GM18511 (cell line): ENCODE measurements around the gene PSEN1.

Experiments used
- ATAC-seq: cut with Tn5 transposase; IDR thresholded peaks from one replicate; pipeline ENCODE4 v1.9.1; 2021; ENCODE audit warnings: mild to moderate bottlenecking, moderate library complexity; ENCODE audit not compliant: unreplicated experiment

Gene PSEN1

DNA sequence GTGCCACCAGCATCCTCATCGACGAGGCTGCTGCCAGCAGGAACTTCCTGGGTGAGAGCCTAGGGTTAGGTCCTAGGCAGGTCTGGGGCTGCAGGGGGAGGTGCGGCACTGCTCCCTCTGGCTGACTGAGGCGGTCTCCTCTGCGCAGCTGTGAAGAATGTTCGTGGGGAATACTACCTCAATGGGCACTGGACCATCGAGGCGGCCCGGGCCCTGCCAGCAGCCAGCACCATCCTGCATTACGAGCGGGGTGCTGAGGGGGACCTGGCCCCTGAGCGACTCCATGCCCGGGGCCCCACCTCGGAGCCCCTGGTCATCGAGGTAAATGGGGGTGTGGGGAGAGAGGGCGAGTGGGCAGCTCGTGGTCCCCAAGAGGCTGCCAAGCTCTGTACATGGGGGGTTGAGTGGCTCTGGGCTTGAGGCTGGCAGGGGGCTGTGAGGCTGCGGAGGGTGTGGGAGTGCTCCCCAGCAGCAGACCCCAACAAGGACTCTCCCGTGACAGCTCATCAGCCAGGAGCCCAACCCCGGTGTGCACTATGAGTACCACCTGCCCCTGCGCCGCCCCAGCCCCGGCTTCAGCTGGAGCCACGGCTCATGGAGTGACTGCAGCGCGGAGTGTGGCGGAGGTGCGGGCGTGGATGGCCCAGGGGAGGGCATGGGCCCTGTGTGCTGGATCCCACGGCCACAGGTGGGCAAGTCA lies 115.4 kb downstream of the PSEN1 start:
- no peak for ATAC-seq

DNA sequence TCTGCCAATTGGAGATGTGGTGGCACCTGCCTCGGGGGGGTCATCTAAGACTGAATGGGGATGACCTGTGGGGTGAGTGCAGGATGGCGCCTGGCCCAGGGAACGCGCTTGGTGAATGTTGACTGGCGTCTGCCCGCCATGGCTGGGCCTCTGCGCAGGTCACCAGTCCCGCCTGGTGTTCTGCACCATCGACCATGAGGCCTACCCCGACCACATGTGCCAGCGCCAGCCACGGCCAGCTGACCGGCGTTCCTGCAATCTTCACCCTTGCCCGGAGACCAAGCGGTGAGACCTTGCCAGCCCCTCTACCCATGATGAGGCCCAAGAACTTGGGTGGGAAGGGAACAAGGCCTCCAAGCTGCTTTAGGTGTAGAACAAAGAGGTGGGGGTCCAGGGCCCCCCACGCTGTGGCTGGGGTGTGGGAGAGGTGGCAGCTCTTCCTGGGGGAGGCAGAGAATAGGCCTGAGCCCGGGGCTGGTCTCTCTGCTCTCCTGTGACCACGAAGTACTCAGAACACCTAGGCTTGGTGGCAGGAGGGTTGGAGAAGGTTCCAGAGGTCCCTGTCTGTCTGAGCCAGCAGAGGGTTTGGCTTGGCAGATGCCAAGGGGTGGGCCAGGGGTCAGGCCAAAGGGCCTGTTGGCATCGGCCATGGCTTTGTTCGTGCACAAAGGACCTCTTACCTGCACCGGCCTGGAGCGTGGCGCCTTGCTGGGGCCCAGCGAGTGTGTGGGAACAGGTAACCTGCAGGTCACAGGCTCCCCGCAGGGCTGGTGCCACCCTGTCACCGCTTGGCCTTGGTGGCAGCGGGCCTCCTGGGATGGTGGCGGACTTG lies 116.4 kb downstream of the PSEN1 start:
- ATAC-seq: no peak

DNA sequence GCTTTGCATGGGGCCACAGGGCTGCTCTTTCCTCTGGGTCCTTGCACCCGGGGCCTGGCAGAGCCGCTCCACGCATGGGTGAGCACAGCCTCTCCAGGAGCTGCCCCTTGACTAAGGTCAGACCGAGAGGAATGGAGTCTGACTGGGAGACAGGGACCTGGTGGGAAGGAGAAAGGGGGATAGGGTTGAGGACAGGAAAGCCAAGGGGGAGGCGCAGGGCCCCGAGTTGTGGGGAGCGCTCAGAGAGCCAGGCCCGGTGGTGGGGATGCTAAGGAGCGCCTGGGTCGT lies 117.0 kb downstream of the PSEN1 start:
- no peak for ATAC-seq

DNA sequence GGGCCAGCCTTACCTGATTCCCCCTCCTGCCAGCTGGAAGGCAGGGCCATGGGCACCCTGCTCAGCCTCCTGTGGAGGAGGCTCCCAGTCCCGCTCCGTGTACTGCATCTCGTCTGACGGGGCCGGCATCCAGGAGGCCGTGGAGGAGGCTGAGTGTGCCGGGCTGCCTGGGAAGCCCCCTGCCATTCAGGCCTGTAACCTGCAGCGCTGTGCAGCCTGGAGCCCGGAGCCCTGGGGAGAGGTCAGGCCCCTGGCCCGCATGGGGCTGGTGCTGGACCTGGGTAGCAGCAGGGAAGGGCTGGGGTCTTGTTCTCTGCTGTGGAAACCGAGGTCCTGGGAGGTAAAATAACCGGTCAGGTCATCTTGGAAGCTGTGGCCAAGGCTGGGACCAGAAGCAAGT lies 117.4 kb downstream of the PSEN1 start:
- no peak for ATAC-seq

DNA sequence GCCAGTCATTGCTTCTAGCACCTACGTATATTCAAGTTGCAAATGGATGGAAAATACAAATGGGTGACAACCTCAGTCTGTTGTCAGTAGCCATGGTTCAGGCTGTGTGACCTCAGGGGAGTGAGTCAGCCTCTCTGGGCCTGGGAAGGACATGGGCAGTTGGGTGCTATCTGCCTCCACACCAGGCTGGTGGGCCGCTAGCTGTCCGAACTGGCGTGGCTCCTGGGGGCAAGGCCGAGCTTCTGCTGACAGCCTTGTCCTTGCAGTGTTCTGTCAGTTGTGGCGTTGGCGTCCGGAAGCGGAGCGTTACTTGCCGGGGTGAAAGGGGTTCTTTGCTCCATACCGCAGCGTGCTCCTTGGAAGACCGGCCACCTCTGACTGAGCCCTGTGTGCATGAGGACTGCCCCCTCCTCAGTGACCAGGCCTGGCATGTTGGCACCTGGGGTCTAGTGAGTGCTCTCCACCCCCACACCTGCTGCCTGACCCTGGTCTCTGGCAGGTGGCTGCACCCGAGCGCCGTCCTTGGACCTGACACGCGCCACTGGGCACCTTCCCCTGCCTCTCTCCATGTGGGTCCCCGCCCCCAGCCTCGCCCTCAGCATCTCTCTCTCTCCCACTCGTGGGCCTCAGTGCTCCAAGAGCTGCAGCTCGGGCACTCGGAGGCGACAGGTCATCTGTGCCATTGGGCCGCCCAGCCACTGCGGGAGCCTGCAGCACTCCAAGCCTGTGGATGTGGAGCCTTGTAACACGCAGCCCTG lies 118.1 kb downstream of the PSEN1 start:
- ATAC-seq: no peak

DNA sequence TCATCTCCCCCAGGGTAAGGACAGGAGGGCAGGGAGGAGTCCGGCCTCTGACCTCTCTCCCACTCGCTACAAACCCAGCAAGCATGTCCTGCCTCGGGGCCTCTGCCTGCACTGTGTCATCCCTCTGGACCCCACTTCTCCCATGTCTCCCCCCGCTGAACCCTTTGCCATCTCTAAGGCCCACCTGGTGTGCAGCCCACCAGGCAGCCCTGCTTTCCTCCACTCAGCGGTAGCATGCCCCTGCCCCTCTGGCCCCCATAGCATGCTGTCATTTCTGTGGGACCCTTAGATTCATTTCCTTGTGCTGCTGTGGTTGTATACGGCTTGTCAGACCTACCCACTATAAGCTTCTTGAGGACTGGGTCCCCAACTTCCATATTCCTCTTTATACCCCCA lies 118.7 kb downstream of the PSEN1 start:
- ATAC-seq: no peak

DNA sequence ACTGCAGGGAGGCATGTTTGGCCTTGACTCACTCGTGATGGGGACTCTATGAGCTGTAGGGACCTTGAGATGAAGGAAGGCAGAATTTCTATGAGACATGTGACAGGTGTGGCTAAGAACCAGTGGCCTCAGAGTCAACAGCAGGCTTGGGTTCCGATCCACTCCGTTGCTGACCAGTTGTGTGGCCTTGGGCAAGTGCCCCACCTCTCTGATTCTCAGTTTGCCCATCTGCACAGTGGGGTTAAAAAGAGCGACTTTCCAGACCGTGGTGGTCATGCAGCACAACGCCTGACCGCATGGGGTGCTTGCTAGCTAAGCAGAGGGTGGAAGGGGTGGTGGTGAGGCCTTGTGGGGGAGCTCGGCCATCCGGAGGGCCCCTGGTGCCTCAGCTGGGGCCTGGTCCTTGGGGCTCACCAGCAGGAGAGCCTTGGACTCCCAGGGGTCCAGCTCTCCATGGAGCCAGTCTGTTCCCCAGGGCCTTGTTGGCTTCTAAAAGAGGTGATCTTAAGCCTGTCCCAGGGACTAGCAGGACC lies 119.5 kb downstream of the PSEN1 start:
- no peak for ATAC-seq

DNA sequence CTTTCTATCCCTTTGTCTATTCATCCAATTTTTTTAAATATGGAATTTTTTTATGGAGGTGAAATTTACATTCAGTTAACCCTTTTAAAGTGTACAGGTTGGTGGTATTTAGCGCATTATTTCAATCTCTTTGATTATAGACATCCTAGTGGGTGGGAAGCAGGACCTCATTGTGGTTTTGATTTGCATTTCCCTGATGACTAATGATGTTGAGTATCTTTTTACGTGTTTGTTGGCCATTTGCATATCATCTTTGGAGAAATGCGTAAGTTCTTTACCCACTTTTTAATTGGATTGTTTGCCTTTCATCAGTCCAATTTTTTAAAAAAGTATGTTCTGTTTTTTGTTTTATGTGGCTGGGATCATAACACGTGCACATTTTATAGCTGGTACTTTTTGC lies 121.8 kb downstream of the PSEN1 start:
- no peak for ATAC-seq

DNA sequence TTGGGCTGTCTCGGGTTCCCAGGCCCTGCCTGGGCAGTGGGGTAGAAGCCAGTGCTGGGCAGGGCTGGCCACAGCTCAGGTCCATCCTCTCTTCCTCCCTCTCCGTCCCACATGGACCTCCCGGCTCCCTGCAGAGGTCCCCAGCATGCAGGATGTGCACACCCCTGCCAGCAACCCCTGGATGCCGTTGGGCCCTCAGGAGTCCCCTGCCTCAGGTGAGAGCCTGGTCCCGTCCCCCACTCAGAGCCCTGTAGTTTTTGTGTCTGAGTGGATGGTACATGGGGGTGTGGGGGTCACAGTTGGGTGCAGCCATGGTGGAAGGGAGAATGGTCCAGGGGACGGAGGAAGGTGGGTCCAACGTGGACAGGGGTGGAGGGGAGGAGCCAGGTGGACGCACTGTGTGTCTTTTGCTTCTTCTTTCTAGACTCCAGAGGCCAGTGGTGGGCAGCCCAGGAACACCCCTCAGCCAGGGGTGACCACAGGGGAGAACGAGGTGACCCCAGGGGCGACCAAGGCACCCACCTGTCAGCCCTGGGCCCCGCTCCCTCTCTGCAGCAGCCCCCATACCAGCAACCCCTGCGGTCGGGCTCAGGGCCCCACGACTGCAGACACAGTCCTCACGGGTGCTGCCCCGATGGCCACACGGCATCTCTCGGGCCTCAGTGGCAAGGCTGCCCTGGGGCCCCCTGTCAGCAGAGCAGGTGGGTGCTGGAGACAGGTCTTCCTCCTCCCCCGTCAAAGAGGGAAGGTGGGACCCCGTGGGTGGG lies 122.7 kb downstream of the PSEN1 start:
- no peak for ATAC-seq

DNA sequence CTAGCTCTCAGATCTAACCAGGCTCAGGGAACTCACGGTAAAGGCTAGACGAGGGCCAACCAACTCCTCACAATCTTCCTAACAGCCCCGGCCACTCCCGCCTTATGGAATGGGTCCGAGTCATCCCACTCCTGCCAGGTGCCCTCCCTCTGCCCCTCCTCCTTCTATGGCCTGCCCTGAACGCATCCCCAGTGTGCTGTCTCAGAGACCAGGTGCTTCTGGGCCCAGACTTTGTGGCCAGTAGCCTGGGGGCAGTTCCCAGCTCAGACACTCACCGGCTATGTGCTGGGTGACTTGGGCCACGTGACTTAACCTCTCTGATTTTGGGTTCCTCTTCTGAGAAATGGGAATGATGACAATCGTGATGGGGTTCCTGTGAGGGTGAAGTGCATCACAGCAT lies 123.5 kb downstream of the PSEN1 start:
- no peak for ATAC-seq

- ATAC-seq: no peak
Observed at GRCh38 chr14:73260574-73260973, 124.3 kb downstream of the PSEN1 start.

DNA sequence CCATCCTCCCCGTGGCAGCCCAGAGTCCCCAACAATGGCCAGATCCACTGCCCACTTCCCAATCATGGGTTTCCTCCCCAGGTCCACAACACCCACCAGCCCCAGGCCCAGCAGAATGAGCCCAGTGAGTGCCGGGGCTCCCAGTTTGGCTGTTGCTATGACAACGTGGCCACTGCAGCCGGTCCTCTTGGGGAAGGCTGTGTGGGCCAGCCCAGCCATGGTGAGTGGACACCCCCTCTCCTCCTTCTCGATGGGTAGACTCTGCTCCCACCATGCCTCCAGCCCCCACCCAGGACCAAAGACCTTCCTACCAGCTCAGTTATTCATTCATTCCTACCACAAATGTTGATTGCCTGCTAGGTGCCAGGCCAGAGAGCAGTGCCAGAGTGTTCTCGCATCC lies 124.8 kb downstream of the PSEN1 start:
- no peak for ATAC-seq

- no peak for ATAC-seq
Observed at GRCh38 chr14:73261520-73262426, 125.5 kb downstream of the PSEN1 start.

DNA sequence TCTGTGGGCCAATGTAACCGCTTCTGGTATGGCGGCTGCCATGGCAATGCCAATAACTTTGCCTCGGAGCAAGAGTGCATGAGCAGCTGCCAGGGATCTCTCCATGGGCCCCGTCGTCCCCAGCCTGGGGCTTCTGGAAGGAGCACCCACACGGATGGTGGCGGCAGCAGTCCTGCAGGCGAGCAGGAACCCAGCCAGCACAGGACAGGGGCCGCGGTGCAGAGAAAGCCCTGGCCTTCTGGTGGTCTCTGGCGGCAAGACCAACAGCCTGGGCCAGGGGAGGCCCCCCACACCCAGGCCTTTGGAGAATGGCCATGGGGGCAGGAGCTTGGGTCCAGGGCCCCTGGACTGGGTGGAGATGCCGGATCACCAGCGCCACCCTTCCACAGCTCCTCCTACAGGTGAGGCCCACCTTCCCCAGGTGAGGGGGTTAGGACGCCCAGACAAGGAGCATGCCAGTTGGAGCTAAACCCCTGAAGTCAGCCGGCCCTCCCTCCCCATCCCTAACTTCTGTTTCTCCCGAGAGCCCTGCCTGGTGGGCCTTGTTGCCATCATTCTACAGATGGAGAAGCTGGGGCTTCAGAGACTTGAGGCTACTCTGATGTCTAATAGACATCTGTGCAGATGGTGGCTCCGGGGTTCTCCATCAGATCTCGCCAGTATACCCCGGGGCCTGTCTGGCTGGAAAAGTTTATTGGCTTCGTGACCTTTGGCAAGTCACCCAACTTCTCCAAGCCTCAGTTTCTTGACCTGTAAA lies 126.3 kb downstream of the PSEN1 start:
- no peak for ATAC-seq

DNA sequence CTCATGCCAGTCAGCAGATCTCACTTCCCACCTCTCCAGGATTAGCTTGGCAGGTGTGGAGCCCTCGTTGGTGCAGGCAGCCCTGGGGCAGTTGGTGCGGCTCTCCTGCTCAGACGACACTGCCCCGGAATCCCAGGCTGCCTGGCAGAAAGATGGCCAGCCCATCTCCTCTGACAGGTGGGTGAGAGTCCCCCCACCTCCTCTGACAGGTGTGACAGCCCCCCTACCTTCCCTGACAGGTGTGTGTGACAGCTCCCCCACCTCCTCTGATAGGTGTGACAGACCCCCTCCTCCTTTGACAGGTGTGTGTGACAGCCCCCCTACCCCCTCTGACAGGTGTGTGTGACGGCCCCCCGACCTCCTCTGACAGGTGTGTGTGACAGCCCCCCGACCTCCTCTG lies 127.3 kb downstream of the PSEN1 start:
- ATAC-seq: no peak

DNA sequence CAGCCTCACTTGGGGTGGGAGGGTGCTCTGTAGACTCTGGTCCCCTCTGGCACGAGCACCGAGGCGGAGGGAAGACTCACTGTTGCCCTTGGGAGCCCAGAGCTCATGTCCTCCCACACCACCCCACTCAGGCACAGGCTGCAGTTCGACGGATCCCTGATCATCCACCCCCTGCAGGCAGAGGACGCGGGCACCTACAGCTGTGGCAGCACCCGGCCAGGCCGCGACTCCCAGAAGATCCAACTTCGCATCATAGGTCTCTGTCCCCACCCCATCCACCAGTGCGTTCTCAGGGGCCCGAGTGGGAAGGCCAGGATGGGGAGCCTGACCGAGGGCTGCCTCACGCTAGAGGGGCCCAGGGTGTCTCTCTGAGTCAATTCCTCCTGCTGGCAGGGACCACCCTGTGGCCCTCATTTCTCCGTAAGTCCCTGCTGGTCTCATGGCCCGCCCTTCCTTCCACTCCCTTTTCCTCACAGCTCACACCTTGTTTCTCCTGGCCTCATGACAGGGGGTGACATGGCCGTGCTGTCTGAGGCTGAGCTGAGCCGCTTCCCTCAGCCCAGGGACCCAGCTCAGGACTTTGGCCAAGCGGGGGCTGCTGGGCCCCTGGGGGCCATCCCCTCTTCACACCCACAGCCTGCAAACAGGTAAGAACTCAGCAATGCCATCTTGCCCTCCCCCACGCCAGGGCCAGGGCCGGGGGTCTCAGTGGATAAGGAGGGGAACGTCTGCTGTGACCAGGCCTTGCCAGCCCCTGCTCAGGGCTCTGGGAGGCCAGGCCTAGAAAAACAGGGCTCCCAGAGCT lies 128.0 kb downstream of the PSEN1 start:
- no peak for ATAC-seq

DNA sequence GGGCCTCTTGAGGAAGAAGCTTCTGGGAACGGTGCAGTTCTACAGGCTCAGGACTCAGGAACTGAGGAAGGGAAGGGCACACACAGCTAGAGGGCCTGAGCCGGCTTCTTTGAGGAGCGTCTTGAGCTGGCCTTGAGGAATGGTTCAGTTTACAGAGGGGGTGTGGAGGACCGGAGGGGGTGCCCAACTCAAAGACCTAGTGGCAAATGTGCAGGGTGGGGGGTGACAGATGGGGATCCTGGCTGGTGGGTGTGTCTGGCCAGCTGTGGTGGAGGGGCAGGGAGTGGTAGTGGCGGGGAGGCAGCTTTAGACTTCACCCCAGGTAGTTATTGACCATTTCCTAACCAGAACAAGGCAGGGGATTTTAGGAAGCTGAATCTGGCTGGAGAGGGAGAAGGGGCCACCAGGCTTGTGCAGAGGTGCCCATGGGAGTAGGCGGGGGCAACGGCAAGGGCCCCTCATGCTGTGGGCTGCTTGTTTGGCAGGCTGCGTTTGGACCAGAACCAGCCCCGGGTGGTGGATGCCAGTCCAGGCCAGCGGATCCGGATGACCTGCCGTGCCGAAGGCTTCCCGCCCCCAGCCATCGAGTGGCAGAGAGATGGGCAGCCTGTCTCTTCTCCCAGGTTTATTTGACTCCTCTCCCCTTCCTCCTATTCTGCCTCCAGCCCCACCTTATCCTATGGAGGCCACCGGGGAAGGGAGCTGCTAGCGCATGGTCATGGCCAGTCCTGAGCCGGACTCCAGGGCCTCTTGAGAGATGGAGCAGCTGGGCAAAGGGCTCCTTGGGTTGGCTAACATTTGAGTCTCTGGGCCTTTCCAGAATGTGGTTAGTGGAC lies 128.8 kb downstream of the PSEN1 start:
- ATAC-seq: no peak

DNA sequence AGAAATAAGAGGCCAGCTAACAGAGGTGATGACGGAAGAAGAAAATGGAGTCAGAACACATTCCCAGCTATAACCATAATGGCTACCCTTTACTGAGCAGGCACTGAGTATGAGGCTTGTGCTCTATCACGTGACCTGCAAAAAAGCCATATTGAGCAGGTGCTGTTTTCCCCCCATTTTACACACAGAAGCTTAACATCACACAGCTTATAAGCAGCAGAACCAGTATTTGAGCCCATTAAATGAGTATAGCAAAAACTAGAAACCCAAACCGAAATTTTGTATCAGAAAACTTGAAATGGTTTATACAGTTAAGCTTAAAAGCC lies 129.4 kb downstream of the PSEN1 start:
- no peak for ATAC-seq
